GM18505 (cell line): ENCODE measurements around the gene TM9SF4.

Source experiments
- ATAC-seq: cut with Tn5 transposase; IDR thresholded peaks from one replicate; pipeline ENCODE4 v1.9.1; 2021; ENCODE audit not compliant: unreplicated experiment
- POLR2A ChIP-seq: IDR thresholded peaks from 4 replicates; pipeline ENCODE4 v1.6.1; 2011; ENCODE audit warnings: borderline replicate concordance; ENCODE audit not compliant: insufficient read depth, insufficient read length; ENCODE audit errors: extremely low read depth

Gene TM9SF4

GRCh38 chr20:32208499-32209154, 99.1 kb downstream of the TM9SF4 start:
- TF ChIP-seq POLR2A, result no peak
- ATAC-seq, result no peak

GRCh38 chr20:32209850-32210605, 100.5 kb downstream of the TM9SF4 start:
- no peak for TF ChIP-seq POLR2A
- ATAC-seq, result no peak

- ATAC-seq, result no peak
- no peak for TF ChIP-seq POLR2A
Observed at GRCh38 chr20:32213870-32214269, 104.4 kb downstream of the TM9SF4 start.

GRCh38 chr20:32215147-32215546, 105.6 kb downstream of the TM9SF4 start:
- no peak for ATAC-seq
- TF ChIP-seq POLR2A, result no peak

GRCh38 chr20:32215729-32216128, 106.2 kb downstream of the TM9SF4 start:
- no peak for TF ChIP-seq POLR2A
- no peak for ATAC-seq

GRCh38 chr20:32216179-32217142, 106.9 kb downstream of the TM9SF4 start:
- TF ChIP-seq POLR2A, result no peak
- no peak for ATAC-seq
